Mesothelial cell of epicardium (in vitro differentiated cells): ENCODE data around the gene NPM1. TPM values are rescaled to one million over a fixed set of nuclear protein-coding genes. Genes with fewer than 3 reads are reported as not detected.

ENCODE experiments used
- DNase-seq, 2 experiments: peaks; one replicate each; pipeline ENCODE4 v3.0.0; 2021; ENCODE audit warnings: low spot score in 2 of 2; ENCODE audit not compliant: unreplicated experiment in 2 of 2
- H3K27ac Mint-ChIP-seq: 2 replicates; pipeline ENCODE4 v1.8.0; 2021; ENCODE audit warnings: mixed read lengths
- H3K27me3 Mint-ChIP-seq: 2 replicates; pipeline ENCODE4 v1.8.0; 2021; ENCODE audit warnings: low read depth, mixed read lengths
- H3K36me3 Mint-ChIP-seq: 2 replicates; pipeline ENCODE4 v1.8.0; 2021; ENCODE audit warnings: mixed read lengths
- H3K4me1 Mint-ChIP-seq: 2 replicates; pipeline ENCODE4 v1.8.0; 2021; ENCODE audit warnings: mixed read lengths
- H3K4me3 Mint-ChIP-seq: 2 replicates; pipeline ENCODE4 v1.8.0; 2021; ENCODE audit warnings: mild to moderate bottlenecking, moderate library complexity, mixed read lengths
- H3K9me3 Mint-ChIP-seq: 2 replicates; pipeline ENCODE4 v1.8.0; 2021; ENCODE audit warnings: mixed read lengths
- microRNA-seq: library from miRNA; unstranded; fragments of <30 nt; microRNA quantifications from one replicate; pipeline ENCODE4 v1.2.0, GENCODE V29; 2021; ENCODE audit warnings: inconsistent platforms, mixed read lengths
- total RNA-seq: library from RNA; stranded (reverse); gene quantifications from 3 replicates; pipeline ENCODE4 v1.2.1, GENCODE V29; 2021
- TF ChIP-seq, protein P1 (sequence below): fragments of 200-600 bp; sonication (generic); IDR thresholded peaks from one replicate; pipeline ENCODE4 v1.5.0; 2021; ENCODE audit warnings: antibody characterized with exemption; ENCODE audit not compliant: unreplicated experiment

NPM1 gene
- total RNA-seq, 1 donor from 2014 or later, result 1,674 TPM

DNA sequence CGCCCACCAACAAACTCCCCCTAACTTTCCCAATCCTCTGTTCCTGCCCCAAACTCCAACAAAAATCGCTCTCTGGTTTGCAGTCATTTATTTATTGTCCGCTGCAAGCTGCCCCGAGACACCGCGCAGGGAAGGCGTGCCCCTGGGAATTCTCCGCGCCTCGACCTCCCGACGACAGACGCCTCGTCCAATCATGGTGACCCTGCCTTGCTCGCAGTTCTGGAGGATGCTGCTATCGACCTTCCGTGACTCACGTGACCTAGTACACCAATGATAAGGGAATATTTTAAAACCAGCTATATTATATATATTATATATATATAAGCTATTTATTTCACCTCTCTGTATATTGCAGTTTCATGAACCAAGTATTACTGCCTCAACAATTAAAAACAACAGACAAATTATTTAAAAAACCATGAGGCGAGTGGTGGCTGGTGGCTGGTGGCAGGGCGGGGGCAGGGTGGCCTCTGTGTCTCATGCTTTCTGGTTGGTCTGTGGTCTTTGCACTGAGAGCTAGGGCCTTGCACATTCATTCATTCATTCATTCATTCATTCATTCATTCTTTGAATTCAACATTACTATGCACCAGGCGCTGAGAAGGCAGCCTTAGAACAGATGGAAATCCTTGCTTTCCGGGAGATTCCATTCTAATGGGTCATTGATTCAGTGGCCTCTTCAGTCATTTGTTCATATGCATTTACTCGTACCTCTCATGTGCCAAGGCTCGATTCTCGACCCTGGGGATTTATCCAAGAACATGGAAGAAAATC, 69.7 kb downstream of the NPM1 start:
- Mint-ChIP-seq H3K27me3 (peaks cover 3% of the 10 kb centered on the region), H3K9me3 (no peaks in the 10 kb centered on the region), H3K27ac (no peak overlapping the region), H3K36me3 (peaks cover 5% of the 10 kb centered on the region), H3K4me3 (no peak overlapping the region), H3K4me1 (no peaks in the 10 kb centered on the region)
- no peak for DNase-seq
- TF ChIP-seq, protein P1, sequence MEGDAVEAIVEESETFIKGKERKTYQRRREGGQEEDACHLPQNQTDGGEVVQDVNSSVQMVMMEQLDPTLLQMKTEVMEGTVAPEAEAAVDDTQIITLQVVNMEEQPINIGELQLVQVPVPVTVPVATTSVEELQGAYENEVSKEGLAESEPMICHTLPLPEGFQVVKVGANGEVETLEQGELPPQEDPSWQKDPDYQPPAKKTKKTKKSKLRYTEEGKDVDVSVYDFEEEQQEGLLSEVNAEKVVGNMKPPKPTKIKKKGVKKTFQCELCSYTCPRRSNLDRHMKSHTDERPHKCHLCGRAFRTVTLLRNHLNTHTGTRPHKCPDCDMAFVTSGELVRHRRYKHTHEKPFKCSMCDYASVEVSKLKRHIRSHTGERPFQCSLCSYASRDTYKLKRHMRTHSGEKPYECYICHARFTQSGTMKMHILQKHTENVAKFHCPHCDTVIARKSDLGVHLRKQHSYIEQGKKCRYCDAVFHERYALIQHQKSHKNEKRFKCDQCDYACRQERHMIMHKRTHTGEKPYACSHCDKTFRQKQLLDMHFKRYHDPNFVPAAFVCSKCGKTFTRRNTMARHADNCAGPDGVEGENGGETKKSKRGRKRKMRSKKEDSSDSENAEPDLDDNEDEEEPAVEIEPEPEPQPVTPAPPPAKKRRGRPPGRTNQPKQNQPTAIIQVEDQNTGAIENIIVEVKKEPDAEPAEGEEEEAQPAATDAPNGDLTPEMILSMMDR, result no peak

DNA sequence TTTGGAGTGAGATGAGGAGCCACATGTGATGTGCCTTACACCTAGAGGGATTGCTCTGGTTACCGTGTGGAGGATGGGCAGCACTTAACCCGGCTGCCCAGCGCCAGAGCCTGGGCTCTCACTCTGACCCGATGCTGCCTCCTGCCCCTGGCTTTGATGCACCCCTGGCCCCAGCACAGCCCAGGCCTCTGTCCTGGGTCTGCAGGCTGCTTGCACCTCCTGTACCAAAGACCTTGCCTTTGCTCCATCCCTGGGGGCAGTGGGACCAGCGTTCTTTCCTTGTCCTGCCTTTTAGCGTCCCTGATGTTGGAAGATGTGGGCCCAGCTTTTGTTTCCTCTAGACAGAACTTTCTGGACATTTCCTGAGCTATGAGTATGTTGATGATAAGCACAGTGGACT, 72.2 kb downstream of the NPM1 start:
- no peak for DNase-seq
- Mint-ChIP-seq H3K27ac (no peak overlapping the region), H3K4me3 (no peak overlapping the region), H3K9me3 (no peaks in the 10 kb centered on the region), H3K27me3 (peaks cover 10% of the 10 kb centered on the region), H3K36me3 (peaks cover 5% of the 10 kb centered on the region), H3K4me1 (no peaks in the 10 kb centered on the region)
- TF ChIP-seq, protein P1, result no peak

Small RNAs within 50 kb of the gene (microRNA-seq; reads per million reads assigned to microRNA genes)
- gene MIR3912, result 16.7 reads per million, percentile 41 among the genes with 10 or more reads in this experiment

Other genes starting within 250 kb of the NPM1 start
- not detected in 3 replicates for gene TLX3, start 78.6 kb upstream of the NPM1 start, total RNA-seq
- 10.2 to 11.7 TPM (median 11.3 TPM) in 3 replicates for gene FGF18, start 31.8 kb downstream of the NPM1 start, total RNA-seq